Myocyte (in vitro differentiated cells): ENCODE measurements around the gene HEMGN. TPM values are rescaled to one million over a fixed set of nuclear protein-coding genes. Genes with fewer than 3 reads are reported as not detected.

Experiments used
- DNase-seq: peaks from one replicate; pipeline ENCODE4 v3.0.0-alpha.2; 2012; ENCODE audit warnings: low read depth
- total RNA-seq: library from RNA; depleted of rRNA; stranded (reverse); fragments of >200 nt; gene quantifications from 2 replicates; pipeline ENCODE4 v1.2.3, GENCODE V29; 2014

HEMGN gene
- total RNA-seq, 1 donor from 2014 or later = 0.08 TPM

DNA sequence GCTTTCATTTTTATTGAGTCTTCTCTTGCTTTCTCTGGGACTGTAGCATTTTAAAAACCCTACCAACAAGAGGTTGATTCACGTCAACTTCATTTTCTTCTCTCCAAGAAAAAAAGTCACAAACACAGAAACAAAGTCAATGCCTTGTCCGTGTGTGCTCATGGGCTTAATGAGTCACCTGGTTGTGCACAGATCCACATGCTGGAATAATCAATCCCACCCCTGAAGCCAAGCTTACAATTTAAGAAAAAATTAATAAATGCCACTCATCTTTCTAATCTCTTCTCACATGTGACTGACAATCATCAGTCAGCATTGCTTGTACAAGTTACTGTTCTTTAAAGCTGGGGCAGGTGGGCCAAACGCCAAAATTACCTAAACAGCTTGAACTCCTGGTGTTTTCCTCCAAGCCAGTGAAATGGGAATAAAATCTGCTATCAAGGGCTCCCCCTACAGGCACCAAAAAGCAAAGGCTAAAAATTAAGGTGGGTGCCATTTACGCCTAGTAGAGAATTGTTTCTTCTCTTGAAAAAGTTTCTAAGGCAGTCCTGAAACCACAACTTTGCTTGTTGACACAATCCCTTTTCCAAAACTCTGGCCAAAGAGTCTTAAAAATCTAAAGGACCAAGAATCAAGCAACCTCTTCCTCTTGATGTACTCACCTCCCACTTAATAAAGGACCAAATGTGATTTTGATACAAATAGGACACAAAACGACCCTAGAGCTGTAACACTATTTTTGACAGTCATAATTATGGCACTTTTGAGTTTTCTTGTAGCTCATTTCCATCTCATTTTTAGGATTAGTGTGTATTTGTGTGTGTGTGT, 37.0 kb downstream of the HEMGN start:
- peak; percentile 57 for DNase-seq

DNA sequence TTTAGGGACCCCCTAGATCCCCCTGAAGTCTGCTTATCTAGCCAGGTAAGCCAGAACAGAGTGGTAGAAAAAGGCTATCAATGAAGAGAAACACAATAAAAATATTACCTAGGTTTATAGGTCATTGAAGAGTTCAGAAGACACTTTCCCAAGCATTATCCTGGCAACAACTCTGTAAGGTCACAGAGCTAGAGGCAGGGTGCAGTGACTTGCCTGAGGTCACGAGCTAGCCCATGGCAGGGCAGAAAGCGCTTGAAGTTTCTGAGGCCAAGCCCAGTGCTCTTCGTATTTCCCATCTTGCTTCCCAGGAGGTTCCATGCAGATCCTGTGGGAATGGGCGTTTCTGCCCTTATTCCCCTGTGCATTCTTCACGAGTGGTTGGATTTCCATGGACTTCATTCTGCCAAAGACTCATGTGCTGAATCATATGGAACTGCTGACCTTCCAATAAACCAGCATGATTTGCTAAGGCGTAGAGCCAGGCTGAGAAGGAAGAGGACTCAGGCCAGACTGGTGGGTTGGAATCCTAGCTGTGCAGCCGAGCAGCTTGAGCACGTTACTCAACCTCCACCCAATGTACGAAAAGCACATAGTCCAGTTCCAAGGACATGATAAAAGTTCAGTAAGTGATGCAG, 37.8 kb downstream of the HEMGN start:
- no peak for DNase-seq

DNA sequence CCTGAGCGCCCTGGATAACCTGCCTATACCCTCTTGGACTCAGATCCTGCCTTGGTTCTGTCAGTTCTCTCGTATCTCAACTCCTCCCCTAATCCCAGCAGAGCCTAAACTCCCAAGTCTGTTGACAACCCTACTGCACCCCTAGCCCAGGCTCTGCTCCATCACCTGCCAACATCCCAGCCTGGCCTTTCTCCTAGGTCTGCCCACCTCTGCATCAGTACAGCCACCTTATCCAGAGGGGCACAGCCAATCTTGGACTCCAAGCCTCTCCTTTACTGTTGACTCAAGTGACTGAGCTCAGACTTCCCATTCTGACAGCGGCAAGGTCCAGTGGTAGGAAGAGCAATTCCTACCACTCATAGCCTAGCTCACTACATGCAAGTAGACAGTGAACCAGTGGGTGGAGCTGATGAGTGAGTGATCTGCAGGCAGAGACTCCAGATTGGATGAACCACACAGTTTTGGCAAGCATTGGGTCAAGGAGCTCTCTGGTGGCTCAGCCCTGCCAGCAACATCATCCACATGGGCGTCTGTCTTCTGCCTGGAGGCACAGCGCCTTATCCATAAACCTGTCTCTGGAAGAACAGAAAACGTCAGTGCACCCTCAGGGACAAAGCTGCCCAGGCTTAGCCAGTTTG, 42.2 kb downstream of the HEMGN start:
- DNase-seq = no peak

DNA sequence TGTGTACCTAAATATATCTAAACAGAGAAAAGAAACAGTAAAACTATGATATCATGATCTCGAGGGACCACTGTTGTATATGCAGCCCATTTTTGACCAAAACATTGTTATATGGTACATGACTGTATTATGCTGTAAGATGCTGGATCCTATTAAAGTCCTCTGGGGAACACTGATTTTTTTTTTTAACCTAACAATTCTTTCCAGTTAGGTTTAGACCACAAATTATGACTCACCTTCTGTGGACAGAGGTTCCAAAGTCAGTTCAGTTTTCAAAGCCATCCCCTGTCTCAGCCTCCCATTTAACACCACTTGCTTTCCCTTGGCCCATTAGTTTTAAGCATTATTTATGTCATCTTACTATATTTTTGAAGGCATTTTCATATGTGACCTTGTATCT, 42.8 kb downstream of the HEMGN start:
- no peak for DNase-seq

DNA sequence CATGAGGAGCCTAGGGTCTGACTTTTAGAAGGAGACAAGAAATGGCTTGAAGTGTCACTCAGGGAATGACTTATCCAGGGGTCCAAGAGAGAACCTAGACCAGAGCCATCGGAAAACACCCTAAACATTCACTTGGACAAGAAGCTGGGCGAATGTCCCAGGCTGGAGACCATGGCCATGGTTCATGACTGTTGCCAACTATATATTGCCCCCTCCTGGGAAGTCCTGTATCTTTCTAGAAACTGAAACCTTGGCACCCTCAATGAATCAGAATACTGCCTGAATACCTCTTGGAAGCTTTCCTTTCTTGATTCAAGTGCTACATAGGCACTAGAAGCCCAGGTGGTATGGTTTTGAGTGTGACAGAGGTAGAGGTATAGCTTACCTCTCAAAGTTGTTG, 45.6 kb downstream of the HEMGN start:
- DNase-seq = no peak

DNA sequence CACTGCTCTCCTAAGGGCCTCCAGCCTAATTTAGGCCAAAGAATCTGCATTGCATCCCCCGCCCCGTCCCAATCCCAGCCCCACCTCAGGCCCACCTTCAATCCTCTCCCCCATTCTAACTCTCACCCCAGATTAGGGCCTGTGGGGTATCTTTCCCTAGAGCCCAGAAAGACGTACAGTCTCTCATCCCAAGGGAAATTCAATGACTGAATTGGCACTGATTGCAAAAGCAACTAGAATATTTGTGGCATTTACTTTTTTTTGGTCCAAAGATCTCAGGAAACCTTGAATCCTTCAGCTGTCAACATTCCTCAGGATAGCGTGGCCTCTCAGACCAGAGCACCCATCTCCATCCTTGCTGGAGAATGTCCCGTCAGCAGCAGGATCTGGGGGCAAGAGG, 46.2 kb downstream of the HEMGN start:
- no peak for DNase-seq

DNA sequence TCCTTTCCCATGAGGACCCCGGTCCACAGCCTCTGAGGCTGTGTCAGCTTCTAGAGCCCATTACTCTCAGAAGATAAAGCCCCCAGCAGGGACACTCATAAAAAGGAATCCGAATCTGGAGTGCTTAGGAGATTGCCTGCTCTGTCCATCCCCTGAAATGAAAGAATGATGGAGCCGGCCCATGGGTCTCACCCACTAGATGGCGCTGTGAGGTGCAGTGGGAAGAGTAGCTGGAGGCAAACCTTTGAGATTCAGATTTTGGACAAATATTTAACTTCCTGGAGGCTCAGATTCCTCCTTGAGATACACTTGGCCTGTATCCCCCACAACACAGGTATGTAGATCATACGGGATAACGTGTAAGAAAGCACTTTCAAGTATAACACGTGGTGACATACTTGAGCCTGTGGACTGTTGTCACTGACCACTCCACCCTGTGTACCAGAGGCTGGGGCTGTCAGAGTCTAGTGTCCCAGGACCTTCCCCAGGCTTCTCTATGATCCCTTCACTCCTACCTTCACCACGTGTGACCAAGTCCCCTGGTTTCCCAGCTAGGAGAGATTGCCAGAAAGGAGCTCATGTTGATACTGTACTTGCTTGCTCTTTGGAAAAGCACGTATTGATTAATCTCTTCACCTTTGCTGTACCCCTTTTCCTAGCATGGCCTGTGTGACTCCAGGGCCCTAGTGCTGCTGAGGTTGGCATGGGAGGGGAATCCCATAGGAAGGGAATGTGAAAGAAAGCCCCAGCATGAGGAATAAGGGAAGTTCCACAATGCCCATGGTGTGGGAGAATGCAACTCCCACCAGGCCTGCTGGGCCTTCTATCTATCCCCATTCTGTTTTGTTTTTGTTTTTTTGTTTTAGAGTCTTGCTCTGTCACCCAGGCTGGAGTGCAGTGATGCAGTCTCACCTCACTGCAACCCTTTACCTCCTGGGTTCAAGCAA, 47.8 kb downstream of the HEMGN start:
- peak; percentile 19 for DNase-seq

DNA sequence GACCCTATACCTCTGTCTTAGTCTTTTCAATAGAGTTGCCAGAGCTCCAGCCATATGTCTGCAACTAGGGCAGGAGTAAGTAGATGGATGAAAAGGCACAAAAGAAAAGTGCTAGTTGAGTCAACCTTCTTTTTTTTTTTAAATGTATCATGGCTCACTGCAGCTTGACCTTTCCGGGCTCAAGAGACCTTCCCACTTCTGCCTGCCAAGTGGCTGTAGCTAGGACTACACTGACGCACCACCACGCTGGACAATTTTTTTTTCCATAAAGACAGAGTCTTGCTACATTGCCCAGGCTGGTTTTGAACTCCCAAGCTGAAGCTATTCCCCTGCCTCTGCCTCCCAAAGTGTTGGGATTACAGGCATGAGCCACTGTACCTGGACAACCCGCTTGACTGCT, 57.6 kb downstream of the HEMGN start:
- no peak for DNase-seq

Other genes with a start within 250 kb of the HEMGN start
- 6.6 and 12.2 TPM in 2 replicates for gene XPA, start 240.8 kb downstream of the HEMGN start, total RNA-seq
- not detected in 2 replicates for gene FOXE1, start 84.9 kb downstream of the HEMGN start, total RNA-seq
- 12.4 and 18.6 TPM in 2 replicates for gene TRMO, start 15.7 kb downstream of the HEMGN start, total RNA-seq
- 7.0 and 7.1 TPM in 2 replicates for gene ANP32B, start 45.2 kb upstream of the HEMGN start, total RNA-seq
- 57.0 and 64.2 TPM in 2 replicates for gene NANS, start 118.6 kb upstream of the HEMGN start, total RNA-seq
- 4.6 and 5.3 TPM in 2 replicates for gene TRIM14, start 181.1 kb upstream of the HEMGN start, total RNA-seq